Heart right ventricle (tissue), 16 donors: ENCODE measurements around the gene KLHL22. TPM values are rescaled to one million over a fixed set of nuclear protein-coding genes. Genes with fewer than 3 reads are reported as not detected.
"Not testable (repeated sequence)": the region's sequence is repeated elsewhere in the genome, so short reads cannot be mapped to it uniquely, and the experiment has no call there.

Experiments used
- ATAC-seq, 8 donors: fragments of 200-7000 bp; cut with Tn5 transposase; one replicate each; pipeline ENCODE4 v1.9.1; 2020; ENCODE audit warnings: mild to moderate bottlenecking in 8 of 8, moderate library complexity in 8 of 8, moderate number of reproducible peaks in 1 of 8
- DNase-seq, 2 donors: peaks; one replicate each; pipeline ENCODE4 v3.0.0-alpha.2; 2020
- H3K27ac ChIP-seq, 10 donors: fragments of 200-600 bp; sonication (generic) in 2 of 10; one replicate each; pipeline versions ENCODE4 v1.5.0 to v1.8.0; 2020 to 2022; ENCODE audit warnings: mild to moderate bottlenecking in 3 of 10
- H3K27me3 ChIP-seq, 7 donors: fragments of 200-600 bp; one replicate each; pipeline ENCODE4 v1.8.0; 2021 to 2022; ENCODE audit warnings: mild to moderate bottlenecking in 2 of 7
- H3K36me3 ChIP-seq, 9 donors: fragments of 200-600 bp; sonication (generic) in 1 of 9; one replicate each; pipeline versions ENCODE4 v1.5.0 to v1.8.0; 2020 to 2022; ENCODE audit warnings: mild to moderate bottlenecking in 2 of 9
- H3K4me1 ChIP-seq, 9 donors: fragments of 200-600 bp; sonication (generic) in 1 of 9; one replicate each; pipeline versions ENCODE4 v1.5.0 to v1.8.0; 2020 to 2022; ENCODE audit warnings: mild to moderate bottlenecking in 4 of 9
- H3K4me3 ChIP-seq, 10 donors: fragments of 200-600 bp; sonication (generic) in 2 of 10; one replicate each; pipeline versions ENCODE4 v1.5.0 to v1.8.0; 2020 to 2022; ENCODE audit warnings: mild to moderate bottlenecking in 7 of 10, moderate library complexity in 2 of 10
- H3K9me3 ChIP-seq, 11 donors: fragments of 200-600 bp in 10 of 11; sonication (generic) in 2 of 11; one replicate each; pipeline versions ENCODE4 v1.5.0 to v1.8.0; 2013 to 2022; ENCODE audit warnings: mild to moderate bottlenecking in 2 of 11, control low read depth in 1 of 11, moderate library complexity in 1 of 11
- CTCF ChIP-seq, 9 donors: fragments of 200-600 bp; sonication (generic) in 2 of 9; IDR thresholded peaks; one replicate each; pipeline versions ENCODE4 v1.5.0 to v1.8.0; 2021 to 2022; ENCODE audit warnings: antibody characterized with exemption in 9 of 9, mild to moderate bottlenecking in 5 of 9, moderate library complexity in 1 of 9
- WGBS, 2 donors: extraction: QIAGEN DNeasy Blood & Tissue Kit; methylation state at CpG; one replicate each; pipeline ENCODE4 v1.1.7; 2013; ENCODE audit warnings: inconsistent platforms in 1 of 2; 5-methylcytosine and 5-hydroxymethylcytosine counted together
- intact Hi-C, 10 donors: fragments of 100-400 bp; cut with DNase I; formaldehyde crosslinking; loops; one replicate each; pipeline versions ENCODE4 v1.11.1 to v1.14.2; 2022
- polyA plus RNA-seq, 2 donors: library from polyadenylated mRNA; stranded (reverse); fragments of 200-250 nt; gene quantifications; one replicate each; pipeline ENCODE4 v1.2.3, GENCODE V29; 2013
- total RNA-seq, 10 donors: library from RNA; stranded (reverse); fragmentation: NEBNext Ultra II Directional in 3 of 10; extraction: Animal tissue kit (Norgen Biotek cat#: 25700) in 3 of 10; gene quantifications; one replicate each; pipeline versions ENCODE4 v1.2.1 to v1.2.4, GENCODE V29; 2021 to 2023
- donor health status: Arrhythmogenic right ventricular cardiomyopathy.
- donor health status: ischemic (EF 13 %, LVEDD 7.1; RV severe dilation, severe dysfunction).
- donor health status: healthy with polysubstance abuse.
- donor health status: DM: no; HTN: yes; CAD: no.
- donor health status: DM: no; HTN: no; CAD: no.
- donor health status: ischemic (EF 25% LVEDD 6.9; RV normal size, moderate dysfunction).
- donor health status: ischemic (EF 25% LVEDD 5.7; RV mildly dilated, moderate dysfunction).
- donor health status: healthy.
- donor health status: DM: yes; HTN: yes; CAD: no.
- donor health status: Ischemic cardiomyopathy.
- donor health status: ischemic (EF 35%, LVEDD 5.7; RV mildly dilated, moderate dysfunction).
- donor health status: nonischemic (EF 11% LVEDD 7.7; RV severe dilation, severe dysfunction).
- donor health status: DM: yes; HTN: yes; CAD: no.
- donor health status: PGD.
- donor health status: ischemic (EF 29% LVEDD 5.4; RV normal size, mild dysfunction).
- donor health status: nonischemic (EF 23%, LVEDD 6.1; RV moderate dilation, normal function).

The KLHL22 gene
- total and polyA plus RNA-seq, 12 donors = 11.3 to 29.3 (median 17.3) TPM

- Histone ChIP-seq H3K4me3 (no peak overlapping the region), H3K27ac (no peak overlapping the region), H3K36me3 (peaks cover 0 to 34% (median 0%) of the 10 kb centered on the region in 9 donors), H3K4me1 (peaks cover 0 to 16% (median 0%) of the 10 kb centered on the region in 9 donors), H3K27me3 (no peaks in the 10 kb centered on the region), H3K9me3 (no peaks in the 10 kb centered on the region)
- DNase-seq (no peak), ATAC-seq (peak in 1 of 8 donors; percentile 38)
- no peak for TF ChIP-seq CTCF (IDR thresholded peaks at IDR 0.05)
- WGBS, 2 donors = 67 to 89% methylated on average over 2 of the region's 2 CpGs
- intact Hi-C loops = no loop called here
Measured at GRCh38 chr22:20486229-20486628, 9.4 kb downstream of the KLHL22 start.

- H3K27ac ChIP-seq = no peak overlapping the region
- no peaks in the 10 kb centered on the region for H3K27me3 ChIP-seq
- 90 to 94% methylated on average over 4 of the region's 4 CpGs for WGBS, 2 donors
- intact Hi-C loops = no loop called here
- H3K4me3 ChIP-seq = no peak overlapping the region
- DNase-seq (no peak), ATAC-seq (no peak)
- no peak for TF ChIP-seq CTCF (IDR thresholded peaks at IDR 0.05)
- H3K9me3 ChIP-seq = no peaks in the 10 kb centered on the region
- H3K36me3 ChIP-seq = peaks cover 0 to 34% (median 0%) of the 10 kb centered on the region in 9 donors
- H3K4me1 ChIP-seq = peaks cover 0 to 16% (median 0%) of the 10 kb centered on the region in 9 donors
Measured at GRCh38 chr22:20484948-20485683, 10.5 kb downstream of the KLHL22 start.

GRCh38 chr22:20483771-20484170 lies 11.8 kb downstream of the KLHL22 start:
- no peak overlapping the region for H3K4me3 ChIP-seq
- H3K27ac ChIP-seq = no peak overlapping the region
- H3K9me3 ChIP-seq = no peaks in the 10 kb centered on the region
- DNase-seq = no peak
- peaks cover 0 to 30% (median 0%) of the 10 kb centered on the region in 9 donors for H3K36me3 ChIP-seq
- H3K27me3 ChIP-seq = no peaks in the 10 kb centered on the region
- no peak for ATAC-seq
- 96 to 97% methylated on average over 14 of the region's 14 CpGs for WGBS, 2 donors
- TF ChIP-seq CTCF (IDR thresholded peaks at IDR 0.05) = no peak
- intact Hi-C loops = no loop called here
- peaks cover 0 to 16% (median 0%) of the 10 kb centered on the region in 9 donors for H3K4me1 ChIP-seq

GRCh38 chr22:20483143-20483506 lies 12.5 kb downstream of the KLHL22 start:
- 98% methylated on average over 7 of the region's 7 CpGs for WGBS, 2 donors
- H3K9me3 ChIP-seq, H3K4me3 ChIP-seq, ATAC-seq, H3K27ac ChIP-seq, intact Hi-C loops, H3K27me3 ChIP-seq, DNase-seq: not testable (repeated sequence)
- Histone ChIP-seq H3K36me3 (peaks cover 0 to 23% (median 0%) of the 10 kb centered on the region in 9 donors), H3K4me1 (peaks cover 0 to 11% (median 0%) of the 10 kb centered on the region in 9 donors)

- no peak for TF ChIP-seq CTCF (IDR thresholded peaks at IDR 0.05)
- no peaks in the 10 kb centered on the region for H3K27me3 ChIP-seq
- no peaks in the 10 kb centered on the region for H3K9me3 ChIP-seq
- no peak for DNase-seq
- intact Hi-C loops = no loop called here
- peaks cover 0 to 10% (median 5%) of the 10 kb centered on the region in 9 donors for H3K4me1 ChIP-seq
- WGBS, 2 donors = 98 to 100% methylated on average over 1 of the region's 1 CpG
- no peak overlapping the region for H3K4me3 ChIP-seq
- peaks cover 0 to 17% (median 0%) of the 10 kb centered on the region in 9 donors for H3K36me3 ChIP-seq
- H3K27ac ChIP-seq = no peak overlapping the region
- no peak for ATAC-seq
Measured at GRCh38 chr22:20479612-20480196, 15.9 kb downstream of the KLHL22 start.

GRCh38 chr22:20478059-20478458 lies 17.5 kb downstream of the KLHL22 start:
- intact Hi-C loops, H3K27me3 ChIP-seq, H3K4me1 ChIP-seq, H3K9me3 ChIP-seq, H3K36me3 ChIP-seq, ATAC-seq, H3K27ac ChIP-seq, DNase-seq, H3K4me3 ChIP-seq: not testable (repeated sequence)
- 94 to 97% methylated on average over 6 of the region's 6 CpGs for WGBS, 2 donors

GRCh38 chr22:20475569-20475968 lies 20.0 kb downstream of the KLHL22 start:
- Histone ChIP-seq H3K27ac (peak overlapping the region in 1 of 10 donors; percentile 2), H3K36me3 (peaks cover 0 to 11% (median 3%) of the 10 kb centered on the region in 9 donors)
- ATAC-seq, intact Hi-C loops, H3K4me1 ChIP-seq, DNase-seq, H3K27me3 ChIP-seq, H3K4me3 ChIP-seq, H3K9me3 ChIP-seq: not testable (repeated sequence)
- 84 to 87% methylated on average over 12 of the region's 12 CpGs for WGBS, 2 donors
